NCI-H2107 treated with DMSO at 0.1 percent for 48 hours (cell line): ENCODE measurements around the gene PRDM12.

ENCODE experiments used
- DNase-seq: peaks from one replicate; lab custom pipeline; 2025; ENCODE audit not compliant: unreplicated experiment; lab: John Stamatoyannopoulos, UW

Gene PRDM12

GRCh38 chr9:130714586-130715110 lies 50.3 kb downstream of the PRDM12 start:
- no peak for DNase-seq

GRCh38 chr9:130715270-130715669 lies 50.9 kb downstream of the PRDM12 start:
- no peak for DNase-seq

- no peak for DNase-seq
Observed at GRCh38 chr9:130718562-130718961, 54.2 kb downstream of the PRDM12 start.

GRCh38 chr9:130720762-130721161 lies 56.4 kb downstream of the PRDM12 start:
- no peak for DNase-seq

- DNase-seq: no peak
Observed at GRCh38 chr9:130728721-130729120, 64.3 kb downstream of the PRDM12 start.

GRCh38 chr9:130729145-130729544 lies 64.8 kb downstream of the PRDM12 start:
- DNase-seq: no peak

- DNase-seq: no peak
Observed at GRCh38 chr9:130731355-130731754, 67.0 kb downstream of the PRDM12 start.

- DNase-seq: no peak
Observed at GRCh38 chr9:130732136-130732535, 67.7 kb downstream of the PRDM12 start.
